IMR-90 (cell line): ENCODE results near the gene ACAD10. TPM values are rescaled to one million over a fixed set of nuclear protein-coding genes. Genes with fewer than 3 reads are reported as not detected.
A peak's percentile ranks its signal among the peaks of the same experiment; 100 is the strongest.

ENCODE experiments used
- ATAC-seq: fragments of 200-7000 bp; cut with Tn5 transposase; 2 replicates; pipeline ENCODE4 v1.9.1; 2020; ENCODE audit warnings: low read depth, mild to moderate bottlenecking, moderate library complexity
- BruUV-seq: library from RNA; stranded (reverse); fragments of 400-500 nt; replicated peaks from 2 replicates; lab custom pipeline; 2021; lab: Mats Ljungman, UMichigan
- CTCF ChIA-PET: fragments of 300-600 bp; formaldehyde crosslinking; extraction: SDS; loops from one replicate; lab custom pipeline; 2021; ENCODE audit warnings: antibody characterized with exemption; lab: Yijun Ruan, JAX
- POLR2A ChIA-PET: fragments of 300-600 bp; sonication (Branson Sonifier 250); formaldehyde crosslinking; loops from one replicate; lab custom pipeline; 2022; ENCODE audit warnings: antibody characterized with exemption; ENCODE audit not compliant: unreplicated experiment; lab: Charles Lee
- DNase-seq: peaks from one replicate; pipeline ENCODE4 v3.0.0; 2013
- H2AFZ ChIP-seq: replicated peaks from 2 replicates; pipeline ENCODE3; 2013; ENCODE audit warnings: low read length, mild to moderate bottlenecking; ENCODE audit not compliant: poor library complexity
- H2AK5ac ChIP-seq: 2 replicates; pipeline ENCODE4 v1.6.1; 2013; ENCODE audit warnings: low read depth, low read length, inconsistent platforms
- H2AK9ac ChIP-seq: replicated peaks from 2 replicates; pipeline ENCODE3; 2013; ENCODE audit warnings: mild to moderate bottlenecking, low read depth, low read length, moderate library complexity; ENCODE audit not compliant: poor library complexity
- H2BK120ac ChIP-seq: 2 replicates; pipeline ENCODE4 v1.6.1; 2013; ENCODE audit warnings: low read depth, low read length, inconsistent platforms
- H2BK15ac ChIP-seq: 3 replicates; pipeline ENCODE4 v1.6.1; 2013; ENCODE audit warnings: low read depth, low read length, inconsistent platforms
- H2BK20ac ChIP-seq: 2 replicates; pipeline ENCODE4 v1.6.1; 2013; ENCODE audit warnings: low read depth, mild to moderate bottlenecking, inconsistent platforms, low read length, moderate library complexity
- H2BK5ac ChIP-seq: 2 replicates; pipeline ENCODE4 v1.6.1; 2013; ENCODE audit warnings: mild to moderate bottlenecking, low read depth, low read length, inconsistent platforms; ENCODE audit not compliant: poor library complexity, severe bottlenecking
- H3K14ac ChIP-seq: replicated peaks from 2 replicates; pipeline ENCODE4 v1.6.1; 2013; ENCODE audit warnings: low read depth, low read length, inconsistent platforms
- H3K18ac ChIP-seq: 2 replicates; pipeline ENCODE4 v1.6.1; 2013; ENCODE audit warnings: low read depth, low read length, control low read depth
- H3K23ac ChIP-seq: 2 replicates; pipeline ENCODE4 v1.6.1; 2013; ENCODE audit warnings: low read depth, low read length, inconsistent platforms
- H3K27ac ChIP-seq: 2 replicates; pipeline ENCODE4 v1.5.1; 2013; ENCODE audit warnings: mild to moderate bottlenecking, control low read depth, low read length; ENCODE audit not compliant: insufficient read depth
- H3K27me3 ChIP-seq: 2 replicates; pipeline ENCODE4 v1.6.1; 2013; ENCODE audit warnings: low read length; ENCODE audit not compliant: control insufficient read depth, insufficient read depth
- H3K36me3 ChIP-seq: 2 replicates; pipeline ENCODE4 v1.6.1; 2013; ENCODE audit warnings: low read length, mixed read lengths; ENCODE audit not compliant: control insufficient read depth, insufficient read depth
- H3K4ac ChIP-seq: 2 replicates; pipeline ENCODE4 v1.6.1; 2013; ENCODE audit warnings: low read depth, low read length, inconsistent platforms
- H3K4me1 ChIP-seq: 2 replicates; pipeline ENCODE4 v1.6.1; 2013; ENCODE audit warnings: low read length, mixed read lengths; ENCODE audit not compliant: control insufficient read depth, insufficient read depth
- H3K4me2 ChIP-seq: 2 replicates; pipeline ENCODE4 v1.6.1; 2013; ENCODE audit warnings: low read depth, mild to moderate bottlenecking, control low read depth, low read length, moderate library complexity
- H3K4me3 ChIP-seq: 2 replicates; pipeline ENCODE4 v1.5.1; 2013; ENCODE audit warnings: low read depth, mild to moderate bottlenecking, control low read depth, low read length, moderate library complexity; ENCODE audit not compliant: insufficient read depth
- H3K56ac ChIP-seq: 2 replicates; pipeline ENCODE4 v1.6.1; 2013; ENCODE audit warnings: low read length, inconsistent platforms; ENCODE audit not compliant: insufficient read depth; ENCODE audit errors: extremely low read depth
- H3K79me1 ChIP-seq, 2 experiments: 2 replicates each; pipeline ENCODE4 v1.6.1; 2013; ENCODE audit warnings: low read length in 2 of 2, inconsistent platforms in 1 of 2, low read depth in 1 of 2
- H3K9ac ChIP-seq: 2 replicates; pipeline ENCODE4 v1.6.1; 2013; ENCODE audit warnings: low read depth, low read length, control low read depth
- H3K9me1 ChIP-seq: 2 replicates; pipeline ENCODE4 v1.6.1; 2013; ENCODE audit warnings: low read length, inconsistent platforms; ENCODE audit not compliant: insufficient read depth
- H3K9me3 ChIP-seq: 2 replicates; pipeline ENCODE4 v1.6.1; 2013; ENCODE audit warnings: low read length; ENCODE audit not compliant: control insufficient read depth, insufficient read depth
- H4K20me1 ChIP-seq: 2 replicates; pipeline ENCODE4 v1.6.1; 2013; ENCODE audit warnings: low read length, inconsistent platforms; ENCODE audit not compliant: insufficient read depth
- H4K5ac ChIP-seq: 2 replicates; pipeline ENCODE4 v1.6.1; 2013; ENCODE audit warnings: mild to moderate bottlenecking, low read depth, low read length, control low read depth
- H4K8ac ChIP-seq, 2 experiments: 2 replicates each; pipeline ENCODE4 v1.6.1; 2013; ENCODE audit warnings: low read depth in 2 of 2, low read length in 2 of 2, control low read depth in 1 of 2, inconsistent platforms in 1 of 2
- H4K91ac ChIP-seq: 2 replicates; pipeline ENCODE4 v1.6.1; 2013; ENCODE audit warnings: low read depth, low read length, inconsistent platforms; ENCODE audit not compliant: insufficient read depth
- CEBPB ChIP-seq: IDR thresholded peaks from 2 replicates; pipeline ENCODE4 v1.6.1; 2012; ENCODE audit warnings: low read depth, low read length, improper control_type of control experiment
- CHD1 ChIP-seq: IDR thresholded peaks from 2 replicates; pipeline ENCODE4 v1.6.1; 2012; ENCODE audit warnings: low read depth, low read length, improper control_type of control experiment
- ELK1 ChIP-seq: fragments of 150-350 bp; IDR thresholded peaks from 2 replicates; pipeline ENCODE4 v1.6.1; 2016; ENCODE audit warnings: low read depth, mild to moderate bottlenecking, low read length, moderate library complexity, borderline replicate concordance
- FOS ChIP-seq: fragments of 150-350 bp; IDR thresholded peaks from 2 replicates; pipeline ENCODE4 v1.6.1; 2016; ENCODE audit warnings: low read depth, low read length
- MAFK ChIP-seq: IDR thresholded peaks from 2 replicates; pipeline ENCODE4 v1.6.1; 2012; ENCODE audit warnings: low read depth, low read length, improper control_type of control experiment
- MAZ ChIP-seq: IDR thresholded peaks from 2 replicates; pipeline ENCODE4 v1.6.1; 2012; ENCODE audit warnings: low read depth, mild to moderate bottlenecking, low read length, improper control_type of control experiment, moderate library complexity, borderline replicate concordance
- MXI1 ChIP-seq: IDR thresholded peaks from 2 replicates; pipeline ENCODE4 v1.6.1; 2012; ENCODE audit warnings: low read depth, mild to moderate bottlenecking, low read length, moderate library complexity, borderline replicate concordance
- NFE2L2 ChIP-seq: fragments of 150-350 bp; IDR thresholded peaks from 2 replicates; pipeline ENCODE4 v1.6.1; 2016; ENCODE audit warnings: low read depth, mild to moderate bottlenecking, low read length
- POLR2A ChIP-seq: IDR thresholded peaks from 2 replicates; pipeline ENCODE4 v1.6.1; 2012; ENCODE audit warnings: mild to moderate bottlenecking, low read depth, low read length
- RAD21 ChIP-seq: IDR thresholded peaks from 2 replicates; pipeline ENCODE4 v1.6.1; 2012; ENCODE audit warnings: low read length, improper control_type of control experiment
- RCOR1 ChIP-seq: IDR thresholded peaks from 2 replicates; pipeline ENCODE4 v1.6.1; 2012; ENCODE audit warnings: mild to moderate bottlenecking, low read length, improper control_type of control experiment; ENCODE audit not compliant: insufficient replicate concordance
- RFX5 ChIP-seq: IDR thresholded peaks from 2 replicates; pipeline ENCODE4 v1.8.0; 2012; ENCODE audit warnings: low read depth, mild to moderate bottlenecking, low read length, moderate library complexity
- SMC3 ChIP-seq: fragments of 150-350 bp; IDR thresholded peaks from 2 replicates; pipeline ENCODE4 v1.6.1; 2016; ENCODE audit warnings: low read depth, mild to moderate bottlenecking, antibody characterized with exemption, low read length, moderate library complexity
- USF2 ChIP-seq: fragments of 150-350 bp; IDR thresholded peaks from 2 replicates; pipeline ENCODE4 v1.6.1; 2017; ENCODE audit warnings: mild to moderate bottlenecking, antibody characterized with exemption, low read length, low read depth
- WGBS, 2 experiments: methylation state at CpG; one replicate each; pipeline versions ENCODE4 v1.1.5 to v1.1.7; 2013; ENCODE audit warnings: missing lambda C conversion rate in 2 of 2; ENCODE audit not compliant: insufficient read length in 1 of 2; ENCODE audit errors: extremely low coverage in 2 of 2; 5-methylcytosine and 5-hydroxymethylcytosine counted together
- dilution Hi-C: fragments of 300-500 bp; cut with HindIII; formaldehyde crosslinking; loops from one replicate; pipeline ENCODE4 v1.14.3; 2018; ENCODE audit warnings: low sequenced_read_pairs; ENCODE audit not compliant: unreplicated experiment
- in situ Hi-C: fragments of 300-500 bp; cut with MboI; formaldehyde crosslinking; loops from 3 replicates; pipeline ENCODE4 v1.14.3; 2019; ENCODE audit warnings: low sequenced_read_pairs, inconsistent platforms, mixed read lengths
- intact Hi-C: fragments of 100-400 bp; cut with micrococcal nuclease; formaldehyde crosslinking; loops from 2 replicates; pipeline ENCODE4 v1.10.0; 2022
- polyA plus RNA-seq, 3 experiments: library from polyadenylated mRNA; depleted of rRNA; stranded (reverse); fragments of >200 nt; gene quantifications; 2 replicates each; pipeline ENCODE4 v1.2.3, GENCODE V29; 2012; ENCODE audit warnings: low replicate concordance in 1 of 3
- total RNA-seq: library from RNA; depleted of rRNA; stranded (reverse); fragments of >200 nt; gene quantifications from 2 replicates; pipeline ENCODE4 v1.2.3, GENCODE V29; 2012

Gene ACAD10
- total and polyA plus RNA-seq, 2 of the 4 experiments (the other 2 are of a cell fraction), result 12.4 to 21.0 TPM

GRCh38 chr12:111767362-111768158, 81.7 kb downstream of the ACAD10 start:
- peak overlapping the region; percentile 31; the same call in 1 of the 2 replicates for H2AK5ac ChIP-seq
- 0% methylated on average over 2 of the region's 18 CpGs; no CpG with 5 or more reads in 1 of the 2 experiments for WGBS, 2 experiments
- H3K79me1 ChIP-seq, result peaks cover 12 to 42% of the 10 kb centered on the region in 2 experiments; a peak in 3 of 4 replicates
- peak overlapping the region; percentile 65 for H3K27ac ChIP-seq
- in situ Hi-C loops (no loop called here), dilution Hi-C loops (no loop called here), intact Hi-C loops (loop anchor here (5.0 kb wide), 1 partner anchor 45 kb away; no protein-coding TSS in a partner anchor)
- peak overlapping the region; percentile 74 for H3K4me3 ChIP-seq
- H3K56ac ChIP-seq, result no peak overlapping the region; the same call in 1 of the 2 replicates
- H3K9me3 ChIP-seq, result no peaks in the 10 kb centered on the region
- peak; percentile 40 for DNase-seq
- POLR2A ChIA-PET, result interaction anchor here (0.6 kb wide), 1 partner anchor 540 kb away, joined by 3 read pairs; no protein-coding TSS in a partner anchor
- peak overlapping the region; percentile 49 to 53; a peak in 2 of 4 replicates for H4K8ac ChIP-seq
- TSS peak; percentile 29 for BruUV-seq
- peak overlapping the region; percentile 65; the same call in 1 of the 2 replicates for H3K18ac ChIP-seq
- H2BK5ac ChIP-seq, result no peak overlapping the region
- peaks cover 10% of the 10 kb centered on the region for H3K9me1 ChIP-seq
- peaks cover 5% of the 10 kb centered on the region for H3K4me1 ChIP-seq
- peak overlapping the region; percentile 71 for H3K9ac ChIP-seq
- peak overlapping the region; percentile 88 for H3K4me2 ChIP-seq
- H4K91ac ChIP-seq, result peak overlapping the region; percentile 50
- ATAC-seq, result peak; percentile 46
- H2AFZ ChIP-seq, result peak overlapping the region; percentile 96
- H2AK9ac ChIP-seq, result peak overlapping the region; percentile 82
- H3K27me3 ChIP-seq, result no peaks in the 10 kb centered on the region
- H3K4ac ChIP-seq, result peak overlapping the region; percentile 62
- peaks cover 3% of the 10 kb centered on the region; the same call in 1 of the 2 replicates for H3K36me3 ChIP-seq
- CTCF ChIA-PET, result interaction anchor here (0.7 kb wide), 1 partner anchor 21 kb away, joined by 3 read pairs; no protein-coding TSS in a partner anchor
- peak overlapping the region; percentile 70 for H3K23ac ChIP-seq
- H3K14ac ChIP-seq, result peak overlapping the region; percentile 41
- no peak overlapping the region for H2BK15ac ChIP-seq
- no peak overlapping the region; the same call in 1 of the 2 replicates for H2BK20ac ChIP-seq
- H2BK120ac ChIP-seq, result peak overlapping the region; percentile 29; the same call in 1 of the 2 replicates
- peaks cover 26% of the 10 kb centered on the region for H4K20me1 ChIP-seq
- peak overlapping the region; percentile 19 for H4K5ac ChIP-seq
- peak; percentile 50; the same call in 1 of the 2 replicates for TF ChIP-seq NFE2L2
- TF ChIP-seq MAFK, result no peak
- TF ChIP-seq POLR2A, result no peak
- TF ChIP-seq FOS, result 0 out of 2 replicates have a peak, but pooled peaks have one; percentile 8
- peak; percentile 33; the same call in 1 of the 2 replicates for TF ChIP-seq MXI1
- no peak for TF ChIP-seq USF2
- TF ChIP-seq SMC3, result no peak
- TF ChIP-seq RAD21, result no peak
- no peak for TF ChIP-seq CHD1
- no peak for TF ChIP-seq MAZ
- TF ChIP-seq RFX5, result no peak
- TF ChIP-seq RCOR1, result no peak
- TF ChIP-seq CEBPB, result peak; percentile 79
- no peak for TF ChIP-seq ELK1
